GM23248 (cell line): ENCODE results near the gene FFAR3.

Source experiments
- EZH2 ChIP-seq: fragments of 200-600 bp; sonication (generic); IDR thresholded peaks from 2 replicates; pipeline ENCODE4 v1.6.1; 2018; ENCODE audit warnings: antibody characterized with exemption, mild to moderate bottlenecking; ENCODE audit not compliant: insufficient read depth, poor library complexity, severe bottlenecking
- EZH2phosphoT487 ChIP-seq: fragments of 200-600 bp; sonication (generic); IDR thresholded peaks from 2 replicates; pipeline ENCODE4 v1.6.1; 2018; ENCODE audit warnings: antibody characterized with exemption, moderate library complexity, mild to moderate bottlenecking, low read depth; ENCODE audit not compliant: insufficient read depth

- TF ChIP-seq EZH2 (no peak), EZH2phosphoT487 (no peak)
Observed at GRCh38 chr19:35310811-35311465, 47.3 kb upstream of the FFAR3 start.
